ENCODE results near the gene GPC6. TPM values are rescaled to one million over a fixed set of nuclear protein-coding genes. Genes with fewer than 3 reads are reported as not detected.

The GPC6 gene
- polyA plus RNA-seq, 2 of the 4 experiments (the other 2 are of a cell fraction) = 8.0 to 14.4 TPM

GRCh38 chr13:93460005-93460404, 233.4 kb downstream of the GPC6 start:
- no peaks in the 10 kb centered on the region for H3K4me1 ChIP-seq
- no peak for FAIRE-seq
- H3K27ac ChIP-seq = no peak overlapping the region
- no peak for DNase-seq (ENCODE audit: low read depth in 1 of 2, low spot score in 1 of 2)
- ChIA-PET POLR2A (no interaction called here), CTCF (no interaction called here)
- no peaks in the 10 kb centered on the region for H3K9me3 ChIP-seq
- ATAC-seq = no peak
- no peak overlapping the region for H3K4me3 ChIP-seq
- TF ChIP-seq NR3C1 (IDR thresholded peaks at IDR 0.05) = no peak
- no peak for TF ChIP-seq NFE2L2 (conservative IDR thresholded peaks at IDR 0.05; ENCODE audit: low read length)
- TF ChIP-seq CTCF (IDR thresholded peaks at IDR 0.05) = no peak
- no peak for TF ChIP-seq ELK1 (IDR thresholded peaks at IDR 0.05; ENCODE audit: low read depth, low read length)
- no peak for TF ChIP-seq MAFK (IDR thresholded peaks at IDR 0.05; ENCODE audit: partially characterized antibody)
- H3K4me2 ChIP-seq = no peak overlapping the region

GRCh38 chr13:93462151-93462550, 235.5 kb downstream of the GPC6 start:
- POLR2A ChIA-PET = no interaction called here
- no peak overlapping the region for H3K4me2 ChIP-seq
- H3K4me3 ChIP-seq = no peak overlapping the region
- H3K4me1 ChIP-seq = no peaks in the 10 kb centered on the region
- CTCF ChIA-PET = interaction anchor here (0.7 kb wide), 1 partner anchor 12 kb away, joined by 3 read pairs; no protein-coding TSS in a partner anchor
- H3K9me3 ChIP-seq = no peaks in the 10 kb centered on the region
- DNase-seq (ENCODE audit: low read depth in 1 of 2, low spot score in 1 of 2) (no peak), ATAC-seq (no peak), FAIRE-seq (no peak)
- H3K27ac ChIP-seq = no peak overlapping the region
- WGBS (ENCODE audit: missing lambda C conversion rate) = 56% methylated on average over 3 of the region's 3 CpGs
- no peak for TF ChIP-seq MAZ (IDR thresholded peaks at IDR 0.05; ENCODE audit: borderline replicate concordance, low read depth, low read length)
- no peak for TF ChIP-seq PBX3 (IDR thresholded peaks at IDR 0.05)
- TF ChIP-seq ATOH8 (CRISPR knock-in tag; IDR thresholded peaks at IDR 0.05; ENCODE audit: low read depth) = no peak
- no peak for TF ChIP-seq ZC3H11A (IDR thresholded peaks at IDR 0.05)
- TF ChIP-seq HOXB13 (CRISPR knock-in tag; IDR thresholded peaks at IDR 0.05; ENCODE audit: low read depth) = no peak
- TF ChIP-seq CBX2 (IDR thresholded peaks at IDR 0.05; ENCODE audit: borderline replicate concordance, low read depth) = no peak
- TF ChIP-seq POLR2A (IDR thresholded peaks at IDR 0.05; ENCODE audit: low read length) = no peak
- no peak for TF ChIP-seq ELK1 (IDR thresholded peaks at IDR 0.05; ENCODE audit: low read depth, low read length)
- TF ChIP-seq EP300 (IDR thresholded peaks at IDR 0.05) = no peak
- no peak for TF ChIP-seq REST (IDR thresholded peaks at IDR 0.05)
- no peak for TF ChIP-seq RFX5 (IDR thresholded peaks at IDR 0.05)
- no peak for TF ChIP-seq BCL3 (IDR thresholded peaks at IDR 0.05)
- no peak for TF ChIP-seq PHF8 (IDR thresholded peaks at IDR 0.05; ENCODE audit: borderline replicate concordance, low read depth)
- TF ChIP-seq EHMT2 (IDR thresholded peaks at IDR 0.05; ENCODE audit: low read depth) = no peak
- TF ChIP-seq HDAC2 (IDR thresholded peaks at IDR 0.05) = no peak
- TF ChIP-seq HES2 (IDR thresholded peaks at IDR 0.05) = no peak
- TF ChIP-seq JUNB (IDR thresholded peaks at IDR 0.05) = no peak
- TF ChIP-seq HOXB5 (CRISPR knock-in tag; IDR thresholded peaks at IDR 0.05) = no peak
- no peak for TF ChIP-seq NPAS2 (CRISPR knock-in tag; IDR thresholded peaks at IDR 0.05; ENCODE audit: borderline replicate concordance)

Data from A549 (cell line).